GM19397 (cell line): Measurements from ENCODE around the gene STX5.
"Not testable (repeated sequence)": the region's sequence is repeated elsewhere in the genome, so short reads cannot be mapped to it uniquely, and the experiment has no call there.

ENCODE experiments used
- ATAC-seq: cut with Tn5 transposase; IDR thresholded peaks from one replicate; pipeline ENCODE4 v1.9.1; 2021; ENCODE audit warnings: mild to moderate bottlenecking, moderate library complexity; ENCODE audit not compliant: unreplicated experiment

The STX5 gene, protein sequence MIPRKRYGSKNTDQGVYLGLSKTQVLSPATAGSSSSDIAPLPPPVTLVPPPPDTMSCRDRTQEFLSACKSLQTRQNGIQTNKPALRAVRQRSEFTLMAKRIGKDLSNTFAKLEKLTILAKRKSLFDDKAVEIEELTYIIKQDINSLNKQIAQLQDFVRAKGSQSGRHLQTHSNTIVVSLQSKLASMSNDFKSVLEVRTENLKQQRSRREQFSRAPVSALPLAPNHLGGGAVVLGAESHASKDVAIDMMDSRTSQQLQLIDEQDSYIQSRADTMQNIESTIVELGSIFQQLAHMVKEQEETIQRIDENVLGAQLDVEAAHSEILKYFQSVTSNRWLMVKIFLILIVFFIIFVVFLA

DNA sequence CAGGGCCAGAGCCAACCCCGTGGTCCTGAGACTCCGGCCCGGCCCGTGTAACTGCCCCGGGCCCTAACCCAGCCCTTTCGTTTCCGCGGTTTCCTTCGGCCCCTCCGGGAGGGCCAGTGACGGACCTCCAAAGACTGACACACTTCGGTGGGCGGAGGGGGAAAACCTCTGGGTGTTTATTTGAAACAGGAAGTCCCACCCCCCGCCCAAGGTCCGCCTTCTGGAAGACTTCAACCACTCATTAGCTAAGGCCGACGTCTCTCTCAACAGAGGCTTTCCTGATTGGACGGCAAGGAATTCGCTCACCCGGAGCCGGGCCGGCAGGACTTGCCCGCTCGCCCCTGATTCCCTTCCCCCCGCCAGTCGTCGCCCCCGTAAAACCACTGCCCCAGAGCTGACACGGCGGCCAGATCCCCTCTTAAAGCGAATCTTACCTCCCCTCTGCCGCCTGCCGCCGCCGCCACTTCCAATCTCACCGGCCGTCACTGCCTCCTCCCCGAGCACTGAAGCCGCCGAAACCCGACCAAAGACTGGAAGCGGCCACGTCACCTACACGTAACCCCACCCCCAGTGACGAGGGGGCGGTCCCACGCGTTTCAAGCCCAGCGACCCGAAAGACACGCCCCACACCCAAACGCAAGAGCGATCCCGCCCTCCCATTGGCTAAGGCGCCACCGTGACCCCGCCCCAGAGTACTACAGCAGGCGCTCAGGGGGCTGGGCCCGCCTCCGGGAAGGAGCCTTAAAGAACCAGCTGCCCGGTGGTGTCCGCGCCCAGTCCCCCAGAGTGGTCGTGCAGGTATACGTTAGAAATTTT, at the start of gene STX5:
Gene STX5, minus strand, starts transcription at position 532 of the 816 bp plus-strand sequence. CDS start 808 bp downstream, outside the sequence.
- ATAC-seq = peak; percentile 78

DNA sequence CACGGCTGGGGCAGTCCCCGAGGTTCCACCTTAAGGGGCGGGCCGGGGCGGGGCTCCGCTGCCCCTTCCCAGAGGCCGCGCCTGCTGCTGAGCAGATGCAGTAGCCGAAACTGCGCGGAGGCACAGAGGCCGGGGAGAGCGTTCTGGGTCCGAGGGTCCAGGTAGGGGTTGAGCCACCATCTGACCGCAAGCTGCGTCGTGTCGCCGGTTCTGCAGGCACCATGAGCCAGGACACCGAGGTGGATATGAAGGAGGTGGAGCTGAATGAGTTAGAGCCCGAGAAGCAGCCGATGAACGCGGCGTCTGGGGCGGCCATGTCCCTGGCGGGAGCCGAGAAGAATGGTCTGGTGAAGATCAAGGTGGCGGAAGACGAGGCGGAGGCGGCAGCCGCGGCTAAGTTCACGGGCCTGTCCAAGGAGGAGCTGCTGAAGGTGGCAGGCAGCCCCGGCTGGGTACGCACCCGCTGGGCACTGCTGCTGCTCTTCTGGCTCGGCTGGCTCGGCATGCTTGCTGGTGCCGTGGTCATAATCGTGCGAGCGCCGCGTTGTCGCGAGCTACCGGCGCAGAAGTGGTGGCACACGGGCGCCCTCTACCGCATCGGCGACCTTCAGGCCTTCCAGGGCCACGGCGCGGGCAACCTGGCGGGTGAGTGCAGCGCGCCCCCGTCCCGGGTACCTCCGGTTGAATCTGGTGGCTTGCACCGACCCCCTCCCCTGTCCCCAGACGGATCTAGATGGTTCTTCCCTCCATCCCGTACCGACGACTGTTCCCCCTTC, 49.1 kb upstream of the STX5 start, which contains the start of gene SLC3A2:
Gene SLC3A2, plus strand, starts transcription at position 94 of the 776 bp plus-strand sequence. Its CDS starts 128 bp downstream, at position 222.
- ATAC-seq = peak; percentile 72

DNA sequence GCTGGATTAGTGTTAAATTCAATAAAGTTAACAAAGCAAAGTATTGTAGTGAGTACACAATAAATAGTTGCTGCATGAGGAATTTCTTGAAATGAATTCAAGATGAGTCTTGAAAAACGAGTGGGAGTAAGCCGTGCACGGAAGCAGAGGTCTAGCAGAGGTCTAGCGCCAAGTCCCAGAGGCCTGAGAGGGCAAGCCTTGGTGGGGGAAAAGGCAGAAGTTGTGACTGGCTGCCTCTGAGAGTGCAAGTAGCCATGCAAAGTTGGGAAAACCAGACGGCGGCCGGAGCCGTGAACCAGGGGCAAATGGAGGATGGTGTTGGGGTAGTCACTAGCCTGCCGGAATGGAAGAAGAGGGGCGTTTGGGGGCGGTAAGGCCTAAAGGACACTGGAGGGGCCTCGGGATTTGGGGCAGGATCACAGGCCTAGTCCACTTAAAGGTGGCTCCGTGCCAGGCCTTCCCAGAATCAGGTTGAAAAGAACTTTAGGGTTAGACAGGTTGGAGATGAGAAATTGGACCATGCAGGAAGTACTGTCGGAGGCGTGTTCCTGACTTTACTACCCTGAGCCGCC, 48.5 kb upstream of the STX5 start:
- peak; percentile 6 for ATAC-seq

DNA sequence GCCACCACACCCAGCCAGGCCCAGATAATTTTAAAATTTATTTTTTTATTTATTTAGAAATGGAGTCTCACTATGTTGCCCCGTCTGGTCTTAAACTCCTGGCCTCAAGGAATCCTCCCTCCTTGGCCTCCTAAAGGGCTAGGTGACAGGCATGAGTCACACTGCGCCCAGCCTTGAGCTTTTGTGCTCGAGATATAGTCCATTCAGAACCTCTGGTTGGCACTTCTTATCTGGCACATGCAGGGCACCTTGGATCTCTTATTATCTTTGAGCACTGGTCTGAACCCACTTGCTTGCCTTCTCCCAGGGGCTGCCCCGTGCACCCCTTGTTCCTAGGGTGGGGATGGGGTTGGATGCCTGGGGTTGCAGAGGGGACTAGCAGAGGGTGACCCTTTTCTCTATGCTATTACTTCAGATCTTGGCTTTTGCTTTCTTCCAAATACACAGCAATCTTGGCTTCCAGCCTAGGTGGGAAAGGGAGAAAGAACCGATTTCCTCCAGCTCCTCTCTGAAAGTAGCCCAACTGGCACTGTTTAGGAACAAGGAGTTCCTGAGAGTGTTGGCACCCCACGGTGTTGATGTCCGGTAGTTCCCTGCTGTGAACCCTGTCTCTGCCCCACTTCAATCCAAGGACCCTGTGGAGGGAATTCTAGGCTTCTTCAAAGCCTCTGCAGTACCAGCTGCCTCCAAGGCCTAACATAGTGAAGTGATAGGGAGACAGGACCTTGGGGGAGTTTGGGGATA, 47.6 kb upstream of the STX5 start:
- no peak for ATAC-seq

DNA sequence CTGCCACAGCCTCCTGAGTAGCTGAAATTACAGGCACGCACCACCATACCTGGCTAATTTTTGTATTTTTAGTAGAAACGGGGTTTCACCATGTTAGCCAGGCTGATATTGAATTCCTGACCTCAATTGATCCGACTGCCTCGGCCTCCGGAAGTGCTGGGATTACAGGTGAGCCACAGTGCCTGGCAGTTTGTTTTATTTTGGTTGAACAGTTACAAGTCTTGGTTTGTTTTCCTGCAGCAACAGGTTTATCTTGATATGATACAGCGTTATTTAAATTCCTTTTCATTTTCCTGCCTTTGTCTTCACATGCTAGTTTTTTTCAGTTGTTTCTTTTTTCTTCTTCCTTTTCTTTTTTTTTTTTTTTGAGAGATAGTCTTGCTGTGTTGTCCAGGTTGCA, 44.9 kb upstream of the STX5 start:
- no peak for ATAC-seq

DNA sequence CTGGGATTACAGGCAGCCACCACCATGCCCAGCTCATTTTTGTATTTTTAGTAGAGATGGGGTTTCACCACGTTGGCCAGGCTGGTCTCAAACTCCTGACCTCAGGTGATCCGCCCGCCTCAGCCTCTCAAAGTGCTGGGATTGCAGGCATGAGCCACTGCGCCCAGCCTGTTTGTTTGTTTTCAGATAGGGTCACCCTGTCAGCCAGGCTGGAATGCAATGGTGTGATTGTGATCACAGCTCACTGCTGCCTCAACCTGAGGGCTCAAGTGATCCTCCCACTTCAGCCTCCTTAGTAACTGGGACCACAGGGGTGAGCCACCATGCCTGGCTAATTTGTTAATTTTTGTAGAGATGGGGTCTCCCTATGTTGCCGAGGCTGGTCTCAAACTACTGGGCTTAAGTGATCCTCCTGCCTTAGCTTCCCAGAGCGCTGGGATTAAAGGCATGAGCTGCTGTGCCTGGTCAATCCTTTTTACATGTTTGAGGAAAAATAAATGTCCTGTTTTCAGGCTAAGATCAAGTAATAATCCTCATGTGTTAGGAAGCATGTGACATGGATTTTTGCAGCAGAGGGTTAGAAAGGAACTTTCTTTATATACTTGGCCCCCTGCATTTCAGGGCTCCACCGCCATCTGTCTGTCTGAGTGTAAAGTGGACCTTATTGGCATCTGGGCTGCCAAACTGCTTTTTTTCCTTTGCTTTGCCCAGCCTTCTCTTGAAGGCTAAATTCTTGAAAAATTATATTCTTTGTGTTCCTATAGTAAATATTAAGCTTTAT, 44.0 kb upstream of the STX5 start:
- no peak for ATAC-seq

DNA sequence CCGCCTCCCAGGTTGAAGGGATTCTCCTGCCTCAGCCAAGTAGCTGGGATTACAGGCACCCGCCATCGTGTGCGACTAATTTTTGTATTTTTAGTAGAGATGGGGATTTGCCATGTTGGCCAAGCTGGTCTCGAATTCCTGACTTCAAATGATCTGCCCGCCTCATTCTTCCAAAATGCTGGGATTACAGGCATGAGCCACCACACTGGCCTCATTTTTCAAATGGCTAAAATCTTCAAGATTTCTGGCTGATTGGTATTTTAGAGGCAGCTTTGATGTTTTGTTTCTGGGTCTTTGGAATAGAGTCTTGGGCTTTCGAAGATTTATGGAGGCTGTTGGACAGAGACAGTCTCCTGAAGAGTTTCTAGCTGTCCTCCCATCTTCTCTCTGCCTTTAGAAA, 43.0 kb upstream of the STX5 start:
- no peak for ATAC-seq

DNA sequence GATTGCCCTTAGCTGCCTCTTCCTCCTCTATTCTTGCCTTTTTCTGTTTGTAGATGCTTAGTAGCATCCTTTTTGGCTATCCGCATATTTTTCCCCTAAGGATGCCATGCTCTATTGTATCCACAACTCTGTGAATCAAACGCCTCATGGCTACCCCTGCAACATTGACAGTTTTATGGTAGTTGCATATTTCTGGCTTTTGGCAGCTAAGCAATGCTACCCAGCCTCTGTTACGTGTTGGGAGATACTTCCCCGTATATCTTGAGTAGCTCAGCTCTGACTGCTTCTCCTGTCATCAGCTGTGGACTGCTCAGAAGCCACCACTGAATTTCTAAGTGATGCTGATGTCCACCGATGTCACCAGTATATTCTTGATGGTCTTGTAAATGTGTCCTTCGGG, 33.8 kb upstream of the STX5 start:
- ATAC-seq = no peak

DNA sequence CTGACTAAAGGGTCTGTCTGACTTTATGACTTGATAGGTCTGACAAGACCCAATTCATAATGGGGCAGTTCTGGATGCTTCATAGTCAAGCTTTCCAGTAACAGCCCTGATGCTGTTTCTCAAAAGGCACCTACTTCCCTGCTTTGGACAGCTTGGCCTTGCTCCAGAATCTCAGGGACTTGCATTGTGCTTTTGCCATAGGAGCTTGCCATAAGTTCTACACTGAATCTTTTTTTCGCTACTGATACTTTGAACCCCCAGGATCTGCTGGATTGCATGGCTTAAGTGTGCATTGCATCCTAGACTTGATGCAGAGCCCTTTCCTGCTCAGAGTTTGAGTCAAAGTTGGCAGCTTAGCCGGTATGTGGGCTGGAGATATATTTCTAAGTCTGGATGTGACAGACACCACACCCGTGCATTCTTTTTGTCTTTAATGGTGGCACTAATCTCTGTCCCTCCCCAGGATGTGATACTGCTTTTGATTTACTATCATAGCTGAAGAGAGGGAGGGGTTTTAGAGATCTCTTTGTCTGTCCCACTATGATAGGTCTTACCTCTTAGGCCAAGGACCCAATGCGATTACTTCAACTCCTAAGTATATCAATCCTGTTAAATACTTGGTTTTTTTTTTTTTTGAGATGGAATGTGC, 32.0 kb upstream of the STX5 start:
- ATAC-seq = no peak

DNA sequence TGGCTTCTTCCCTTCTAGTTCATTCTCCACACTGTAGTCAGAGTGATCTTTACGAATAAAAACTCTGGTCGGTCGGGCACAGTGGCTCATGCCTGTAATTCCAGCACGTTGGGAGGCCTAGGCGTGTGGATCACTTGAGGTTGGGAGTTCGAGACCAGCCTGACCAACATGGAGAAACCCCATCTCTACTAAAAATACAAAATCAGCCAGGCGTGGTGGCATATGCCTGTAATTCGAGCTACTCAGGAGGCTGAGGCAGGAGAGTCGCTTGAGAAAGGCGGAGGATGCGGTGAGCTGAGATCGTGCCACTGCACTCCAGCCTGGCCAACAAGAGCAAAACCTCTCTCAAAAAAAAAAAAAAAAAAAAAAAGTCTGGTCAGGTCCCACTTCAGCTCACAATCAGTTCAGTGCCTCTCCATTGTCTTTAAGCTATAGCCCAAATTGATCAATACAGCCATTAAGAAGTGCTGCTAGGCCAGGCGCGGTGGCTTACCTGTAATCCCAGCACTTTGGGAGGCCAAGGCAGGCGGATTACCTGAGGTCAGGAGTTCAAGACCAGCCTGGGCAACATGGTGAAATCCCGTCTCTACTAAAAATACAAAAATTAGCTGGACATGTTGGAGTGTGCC, 29.8 kb upstream of the STX5 start:
- not testable (repeated sequence) for ATAC-seq

DNA sequence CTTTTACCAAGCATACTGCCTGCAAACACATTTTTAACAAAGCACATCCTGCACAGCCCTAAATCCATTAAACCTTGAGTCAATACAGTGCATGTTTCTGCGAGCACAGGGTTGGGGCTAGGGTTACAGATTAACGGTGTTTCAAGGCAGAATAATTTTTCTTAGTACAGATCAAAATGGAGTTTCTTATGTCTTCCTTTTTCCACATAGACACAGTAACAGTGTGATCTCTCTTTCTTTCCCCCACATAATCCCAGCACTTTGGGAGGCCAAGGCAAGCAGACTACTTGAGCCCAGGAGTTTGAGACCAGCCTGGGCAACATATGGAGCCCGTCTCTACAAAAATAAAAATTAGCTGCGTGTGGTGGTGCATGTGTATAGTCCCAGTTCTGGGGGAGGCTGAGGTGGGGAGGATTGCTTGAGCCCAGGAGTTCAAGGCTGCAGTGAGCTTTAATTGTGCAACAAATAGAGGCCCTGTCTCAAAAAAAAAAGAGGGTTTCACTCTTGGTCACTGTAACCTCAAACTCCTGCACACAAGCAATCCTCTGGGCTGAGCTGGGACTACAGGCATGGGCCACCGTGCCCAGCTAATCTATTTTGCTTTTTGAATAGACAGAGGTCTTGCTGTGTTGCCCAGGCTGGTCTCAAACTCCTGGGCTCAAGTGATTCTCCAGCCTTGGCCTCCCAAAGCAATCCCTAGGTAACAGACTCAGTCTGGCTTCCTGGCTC, 29.1 kb upstream of the STX5 start:
- ATAC-seq = no peak

DNA sequence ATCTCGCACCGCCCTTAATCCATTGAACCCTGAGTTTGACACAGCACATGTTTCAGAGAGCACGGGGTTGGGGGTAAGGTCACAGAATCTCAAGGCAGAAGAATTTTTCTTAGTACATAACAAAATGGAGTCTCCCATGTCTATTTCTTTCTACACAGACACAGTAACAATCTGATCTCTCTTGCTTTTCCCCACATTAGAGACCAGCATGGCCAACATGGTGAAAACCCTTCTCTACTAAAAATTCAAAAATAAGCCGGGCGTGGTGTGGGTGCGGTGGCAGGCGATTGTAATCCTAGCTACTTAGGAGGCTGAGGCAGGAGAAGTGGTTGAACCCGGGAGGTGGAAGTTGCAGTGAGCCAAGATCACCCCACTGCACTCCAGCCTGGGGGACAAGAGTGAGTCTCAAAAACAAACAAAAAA, 27.4 kb upstream of the STX5 start:
- not testable (repeated sequence) for ATAC-seq

DNA sequence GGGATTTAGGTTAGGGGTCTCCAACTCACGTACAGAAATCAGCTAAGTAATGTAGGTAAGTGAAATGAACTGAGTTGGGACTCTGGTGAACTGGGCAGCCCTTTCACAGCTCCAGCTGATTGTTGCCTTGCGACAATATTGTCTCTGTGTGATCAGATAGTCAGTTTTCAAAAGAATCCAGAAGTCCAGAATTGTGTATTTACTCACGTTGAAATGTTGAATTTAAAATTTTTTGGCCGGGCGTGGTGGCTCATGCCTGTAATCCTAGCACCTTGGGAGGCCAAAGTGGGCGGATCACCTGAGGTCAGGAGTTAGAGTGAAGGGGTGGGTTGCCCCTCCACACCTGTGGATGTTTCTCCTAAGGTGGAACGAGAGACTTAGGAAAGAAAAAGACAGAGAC, 26.4 kb upstream of the STX5 start:
- ATAC-seq = no peak

DNA sequence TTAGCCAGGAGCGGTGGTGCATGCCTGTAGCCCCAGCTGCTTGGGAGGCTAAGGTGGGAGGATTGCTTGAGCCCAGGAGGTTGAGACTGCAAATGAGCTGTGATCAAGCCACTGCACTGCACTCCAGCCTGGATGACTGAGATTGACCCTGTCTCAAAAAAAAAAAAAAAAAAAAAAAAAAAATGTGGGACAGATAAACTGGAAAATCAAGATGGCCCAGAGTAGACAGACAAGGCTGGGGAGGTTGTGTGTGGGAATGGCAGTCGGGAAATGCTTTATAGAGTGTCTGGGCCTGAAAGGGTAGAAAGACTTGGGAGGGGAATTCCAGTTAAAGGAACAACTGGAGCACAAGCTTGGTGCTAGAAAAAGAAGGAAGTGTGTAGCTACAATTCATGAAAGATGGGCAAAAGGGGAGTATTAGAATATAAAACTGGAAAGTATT, 25.7 kb upstream of the STX5 start:
- no peak for ATAC-seq

DNA sequence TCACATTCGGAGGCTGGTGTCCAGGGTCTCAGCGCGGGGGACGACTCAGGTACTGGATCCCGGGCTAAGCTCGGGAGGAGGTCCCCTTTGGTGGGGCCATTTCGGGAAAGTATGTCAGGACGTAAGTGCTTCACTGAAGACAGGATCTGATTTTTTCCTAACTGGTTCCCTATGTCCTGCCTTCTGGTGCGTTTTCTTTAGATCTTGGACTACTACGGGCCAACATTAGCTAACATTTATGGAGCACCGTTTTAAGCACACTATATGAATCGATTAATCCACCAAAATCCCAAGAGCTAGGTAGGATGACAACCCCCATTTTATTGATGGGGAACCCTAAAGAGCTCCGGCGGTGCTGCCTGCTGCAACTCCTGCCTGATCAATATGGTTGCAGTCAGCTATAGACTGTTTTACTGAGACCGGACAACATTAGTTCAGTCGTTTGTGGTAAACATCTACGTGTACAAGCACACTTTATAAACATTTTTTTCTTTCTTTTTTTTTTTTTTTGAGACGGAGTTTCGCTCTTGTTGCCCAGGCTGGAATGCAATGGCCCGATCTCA, 24.6 kb upstream of the STX5 start:
- no peak for ATAC-seq

DNA sequence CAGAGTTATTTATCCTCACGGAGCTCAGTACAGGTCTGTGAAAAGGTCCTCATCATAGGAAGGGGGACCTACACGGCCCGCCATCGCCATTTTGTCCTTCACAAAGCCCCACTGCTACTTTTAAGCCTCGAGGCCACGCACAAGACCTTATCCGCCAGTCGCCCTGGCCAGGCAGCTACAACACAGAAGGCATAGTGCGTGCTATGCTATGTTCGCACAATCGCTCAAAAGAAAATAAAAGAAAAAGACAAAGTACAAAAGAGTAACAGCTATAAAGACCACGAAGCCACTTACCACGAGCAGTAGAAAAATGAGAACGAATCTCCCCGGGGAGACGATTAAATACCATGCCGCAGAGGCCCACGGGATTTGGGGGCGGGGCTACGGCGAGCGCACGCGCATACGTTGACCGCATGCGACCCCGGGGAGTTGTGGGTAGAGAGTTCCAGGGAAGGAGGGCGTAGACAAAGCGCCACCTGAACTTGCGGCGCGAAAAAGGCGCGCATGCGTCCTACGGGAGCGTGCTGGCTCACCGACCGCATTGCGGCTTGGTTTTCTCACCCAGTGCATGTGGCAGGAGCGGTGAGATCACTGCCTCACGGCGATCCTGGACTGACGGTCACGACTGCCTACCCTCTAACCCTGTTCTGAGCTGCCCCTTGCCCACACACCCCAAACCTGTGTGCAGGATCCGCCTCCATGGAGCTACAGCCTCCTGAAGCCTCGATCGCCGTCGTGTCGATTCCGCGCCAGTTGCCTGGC, 23.9 kb upstream of the STX5 start:
- ATAC-seq = peak; percentile 90
